Measurements from ENCODE around the gene SCN1B. TPM values are rescaled to one million over a fixed set of nuclear protein-coding genes. Genes with fewer than 3 reads are reported as not detected.
"Not testable (repeated sequence)": the region's sequence is repeated elsewhere in the genome, so short reads cannot be mapped to it uniquely, and the experiment has no call there.

SCN1B gene
- total RNA-seq, 1 experiment from 2014 or later, result 2.3 TPM

- Histone ChIP-seq H3K4me1 (no peaks in the 10 kb centered on the region), H3K9me3 (replicated peaks) (no peaks in the 10 kb centered on the region), H3K4me3 (no peak overlapping the region), H3K27ac (no peak overlapping the region), H3K27me3 (no peaks in the 10 kb centered on the region), H3K36me3 (peaks cover 1% of the 10 kb centered on the region; the same call in 1 of the 2 replicates)
- DNase-seq, result no peak
Observed at GRCh38 chr19:34997071-34997617, 33.1 kb upstream of the SCN1B start.

- not testable (repeated sequence) for H3K27ac ChIP-seq; DNase-seq; H3K9me3 ChIP-seq (replicated peaks); H3K4me1 ChIP-seq; H3K36me3 ChIP-seq; H3K27me3 ChIP-seq; H3K4me3 ChIP-seq
Observed at GRCh38 chr19:34998224-34998623, 32.0 kb upstream of the SCN1B start.

GRCh38 chr19:34998777-34999497 is 31.3 kb upstream of the SCN1B start:
- Histone ChIP-seq H3K36me3 (peaks cover 5% of the 10 kb centered on the region; the same call in 1 of the 2 replicates), H3K9me3 (replicated peaks) (no peaks in the 10 kb centered on the region), H3K27ac (no peak overlapping the region), H3K4me3 (peak overlapping the region; percentile 65), H3K27me3 (no peaks in the 10 kb centered on the region), H3K4me1 (no peaks in the 10 kb centered on the region)
- no peak for DNase-seq

GRCh38 chr19:34999498-35000337 is 30.6 kb upstream of the SCN1B start, which contains the start of gene GRAMD1A:
GRAMD1A (plus strand) TSS chr19:35000323; CDS start chr19:35000479, 156 bp downstream.
- H3K4me1 ChIP-seq, result no peaks in the 10 kb centered on the region
- H3K27me3 ChIP-seq, result no peaks in the 10 kb centered on the region
- DNase-seq, result peak; percentile 81 to 84
- peak within 1 kb of the TSS; percentile 65 for H3K4me3 ChIP-seq
- peak within 1 kb of the TSS; percentile 60 for H3K27ac ChIP-seq
- H3K36me3 ChIP-seq, result peaks cover 5% of the 10 kb centered on the region; the same call in 1 of the 2 replicates
- H3K9me3 ChIP-seq (replicated peaks), result no peaks in the 10 kb centered on the region

- no peaks in the 10 kb centered on the region for H3K27me3 ChIP-seq
- H3K4me1 ChIP-seq, result no peaks in the 10 kb centered on the region
- H3K9me3 ChIP-seq (replicated peaks), result no peaks in the 10 kb centered on the region
- H3K36me3 ChIP-seq, result peaks cover 5% of the 10 kb centered on the region; the same call in 1 of the 2 replicates
- no peak for DNase-seq
- peak overlapping the region; percentile 65 for H3K4me3 ChIP-seq
- H3K27ac ChIP-seq, result peak overlapping the region; percentile 56; the same call in 1 of the 2 replicates
Observed at GRCh38 chr19:35000338-35000646, 30.0 kb upstream of the SCN1B start.

- peak; percentile 34 to 39 for DNase-seq
- Histone ChIP-seq H3K36me3 (peaks cover 8% of the 10 kb centered on the region; the same call in 1 of the 2 replicates), H3K27ac (peak overlapping the region; percentile 56; the same call in 1 of the 2 replicates), H3K27me3 (no peaks in the 10 kb centered on the region), H3K4me1 (no peaks in the 10 kb centered on the region), H3K9me3 (replicated peaks) (no peaks in the 10 kb centered on the region), H3K4me3 (peak overlapping the region; percentile 65)
Observed at GRCh38 chr19:35000647-35001501, 29.4 kb upstream of the SCN1B start.

GRCh38 chr19:35002037-35002535 is 28.2 kb upstream of the SCN1B start:
- H3K36me3 ChIP-seq, result peaks cover 8% of the 10 kb centered on the region; the same call in 1 of the 2 replicates
- no peak overlapping the region for H3K27ac ChIP-seq
- peak in 1 of 2 experiments; percentile 1 for DNase-seq
- no peaks in the 10 kb centered on the region for H3K4me1 ChIP-seq
- H3K4me3 ChIP-seq, result no peak overlapping the region
- no peaks in the 10 kb centered on the region for H3K9me3 ChIP-seq (replicated peaks)
- H3K27me3 ChIP-seq, result no peaks in the 10 kb centered on the region

- Histone ChIP-seq H3K36me3 (peaks cover 10% of the 10 kb centered on the region; the same call in 1 of the 2 replicates), H3K9me3 (replicated peaks) (no peaks in the 10 kb centered on the region), H3K4me3 (no peak overlapping the region), H3K27ac (no peak overlapping the region), H3K4me1 (no peaks in the 10 kb centered on the region), H3K27me3 (no peaks in the 10 kb centered on the region)
- DNase-seq, result no peak
Observed at GRCh38 chr19:35004517-35005255, 25.6 kb upstream of the SCN1B start.

GRCh38 chr19:35005256-35005977 is 24.9 kb upstream of the SCN1B start:
- Histone ChIP-seq H3K27ac (no peak overlapping the region), H3K4me3 (no peak overlapping the region), H3K4me1 (no peaks in the 10 kb centered on the region), H3K9me3 (replicated peaks) (no peaks in the 10 kb centered on the region), H3K36me3 (peaks cover 13% of the 10 kb centered on the region; the same call in 1 of the 2 replicates), H3K27me3 (no peaks in the 10 kb centered on the region)
- no peak for DNase-seq

- H3K27ac ChIP-seq; H3K4me3 ChIP-seq; DNase-seq; H3K4me1 ChIP-seq; H3K9me3 ChIP-seq (replicated peaks); H3K27me3 ChIP-seq: not testable (repeated sequence)
- H3K36me3 ChIP-seq, result peaks cover 16% of the 10 kb centered on the region; the same call in 1 of the 2 replicates
Observed at GRCh38 chr19:35006007-35006341, 24.3 kb upstream of the SCN1B start.

- peaks cover 17% of the 10 kb centered on the region for H3K36me3 ChIP-seq
- no peaks in the 10 kb centered on the region for H3K9me3 ChIP-seq (replicated peaks)
- no peaks in the 10 kb centered on the region for H3K27me3 ChIP-seq
- no peaks in the 10 kb centered on the region for H3K4me1 ChIP-seq
- no peak overlapping the region for H3K4me3 ChIP-seq
- H3K27ac ChIP-seq, result no peak overlapping the region
- DNase-seq, result no peak
Observed at GRCh38 chr19:35006342-35006998, 23.8 kb upstream of the SCN1B start.

GRCh38 chr19:35006999-35007365 is 23.3 kb upstream of the SCN1B start:
- H3K4me1 ChIP-seq, result no peaks in the 10 kb centered on the region
- no peak for DNase-seq
- no peak overlapping the region for H3K4me3 ChIP-seq
- no peak overlapping the region for H3K27ac ChIP-seq
- H3K36me3 ChIP-seq, result peaks cover 21% of the 10 kb centered on the region
- H3K27me3 ChIP-seq, result no peaks in the 10 kb centered on the region
- H3K9me3 ChIP-seq (replicated peaks), result no peaks in the 10 kb centered on the region

GRCh38 chr19:35007427-35007826 is 22.8 kb upstream of the SCN1B start:
- not testable (repeated sequence) for H3K27ac ChIP-seq; H3K9me3 ChIP-seq (replicated peaks); DNase-seq; H3K4me3 ChIP-seq; H3K27me3 ChIP-seq; H3K4me1 ChIP-seq
- H3K36me3 ChIP-seq, result peaks cover 23% of the 10 kb centered on the region

All from SJCRH30 (cell line).